ENCODE data around the gene CARD19. TPM values are rescaled to one million over a fixed set of nuclear protein-coding genes. Genes with fewer than 3 reads are reported as not detected.

The CARD19 gene
- polyA plus RNA-seq, 1 donor (not counting 4 experiments of a cell fraction or from before 2014, with no cell fraction given) = 36.7 TPM

- no peak for TF ChIP-seq EZH2 (IDR thresholded peaks at IDR 0.05; ENCODE audit: low read length)
- TF ChIP-seq CTCF (optimal IDR thresholded peaks at IDR 0.05 in 1 of 3, IDR thresholded peaks at IDR 0.05 in 1 of 3, conservative IDR thresholded peaks at IDR 0.05 in 1 of 3; ENCODE audit: extremely low read depth in 1 of 3, insufficient read depth in 2 of 3, low read length in 3 of 3) = no peak
- H3K79me2 ChIP-seq (ENCODE audit: control insufficient read depth, insufficient read depth, low read length) = peaks cover 32% of the 10 kb centered on the region
- FAIRE-seq = no peak
Observed at GRCh38 chr9:93105620-93106019, 9.6 kb downstream of the CARD19 start.

GRCh38 chr9:93107151-93107824 is 11.3 kb downstream of the CARD19 start:
- H2AFZ ChIP-seq (ENCODE audit: control insufficient read depth, low read length) = no peak overlapping the region
- H3K79me2 ChIP-seq (ENCODE audit: control insufficient read depth, insufficient read depth, low read length) = peaks cover 24% of the 10 kb centered on the region
- no peak for TF ChIP-seq EZH2 (IDR thresholded peaks at IDR 0.05; ENCODE audit: low read length)
- no peak for TF ChIP-seq CTCF (optimal IDR thresholded peaks at IDR 0.05 in 1 of 3, IDR thresholded peaks at IDR 0.05 in 1 of 3, conservative IDR thresholded peaks at IDR 0.05 in 1 of 3; ENCODE audit: extremely low read depth in 1 of 3, insufficient read depth in 2 of 3, low read length in 3 of 3)
- H3K36me3 ChIP-seq (ENCODE audit: control insufficient read depth in 2 of 2, extremely low read depth in 1 of 2, insufficient read depth in 2 of 2, low read length in 2 of 2) = peaks cover 16 to 17% of the 10 kb centered on the region in 2 experiments
- H3K9me1 ChIP-seq (ENCODE audit: control insufficient read depth, extremely low read depth, insufficient read depth, low read length) = peaks cover 3% of the 10 kb centered on the region
- H3K4me3 ChIP-seq (ENCODE audit: control insufficient read depth in 2 of 3, extremely low read depth in 1 of 3, insufficient read depth in 2 of 3, low read depth in 1 of 3, low read length in 3 of 3) = no peak overlapping the region
- dilution Hi-C loops (cut with MboI; ENCODE audit: extremely low pct_ligation_motif_present, low sequenced_read_pairs) = no loop called here
- H4K20me1 ChIP-seq (ENCODE audit: control insufficient read depth, extremely low read depth, insufficient read depth, low read length) = no peaks in the 10 kb centered on the region
- no peaks in the 10 kb centered on the region for H3K9me3 ChIP-seq (ENCODE audit: control insufficient read depth, low read depth, low read length)
- H3K27me3 ChIP-seq (ENCODE audit: control insufficient read depth, extremely low read depth, insufficient read depth, low read length) = no peaks in the 10 kb centered on the region
- DNase-seq (ENCODE audit: low read depth, low spot score) (no peak), FAIRE-seq (no peak)
- H3K27ac ChIP-seq (ENCODE audit: control insufficient read depth, insufficient read depth, low read length) = no peak overlapping the region
- H3K4me2 ChIP-seq (ENCODE audit: control insufficient read depth, extremely low read depth, insufficient read depth, low read depth, low read length) = no peak overlapping the region
- peaks cover 3% of the 10 kb centered on the region for H3K4me1 ChIP-seq (ENCODE audit: control insufficient read depth, extremely low read depth, insufficient read depth, low read length)
- no peak overlapping the region for H3K9ac ChIP-seq (ENCODE audit: control insufficient read depth, extremely low read depth, insufficient read depth, low read length)

More at GRCh38 chr9:93105620-93106019, 9.6 kb downstream of the CARD19 start:
- dilution Hi-C loops (cut with MboI; ENCODE audit: extremely low pct_ligation_motif_present, low sequenced_read_pairs) = no loop called here
- Histone ChIP-seq H3K27me3 (ENCODE audit: control insufficient read depth, extremely low read depth, insufficient read depth, low read length) (no peaks in the 10 kb centered on the region), H3K9me1 (ENCODE audit: control insufficient read depth, extremely low read depth, insufficient read depth, low read length) (no peaks in the 10 kb centered on the region), H4K20me1 (ENCODE audit: control insufficient read depth, extremely low read depth, insufficient read depth, low read length) (no peaks in the 10 kb centered on the region), H3K27ac (ENCODE audit: control insufficient read depth, insufficient read depth, low read length) (no peak overlapping the region), H3K4me1 (ENCODE audit: control insufficient read depth, extremely low read depth, insufficient read depth, low read length) (peaks cover 3% of the 10 kb centered on the region), H2AFZ (ENCODE audit: control insufficient read depth, low read length) (no peak overlapping the region), H3K36me3 (ENCODE audit: control insufficient read depth in 2 of 2, extremely low read depth in 1 of 2, insufficient read depth in 2 of 2, low read length in 2 of 2) (peaks cover 12 to 13% of the 10 kb centered on the region in 2 experiments), H3K9me3 (ENCODE audit: control insufficient read depth, low read depth, low read length) (no peaks in the 10 kb centered on the region), H3K9ac (ENCODE audit: control insufficient read depth, extremely low read depth, insufficient read depth, low read length) (no peak overlapping the region), H3K4me3 (ENCODE audit: control insufficient read depth in 2 of 3, extremely low read depth in 1 of 3, insufficient read depth in 2 of 3, low read depth in 1 of 3, low read length in 3 of 3) (no peak overlapping the region), H3K4me2 (ENCODE audit: control insufficient read depth, extremely low read depth, insufficient read depth, low read depth, low read length) (no peak overlapping the region)
- DNase-seq (ENCODE audit: low read depth, low spot score) = no peak
